ENCODE measurements around the gene TMEM106C. TPM values are rescaled to one million over a fixed set of nuclear protein-coding genes. Genes with fewer than 3 reads are reported as not detected.

TMEM106C gene
- total RNA-seq, 2 experiments from 2014 or later: 148 to 158 TPM

GRCh38 chr12:47946413-47947323 lies 16.7 kb upstream of the TMEM106C start:
- ATAC-seq (no peak), DNase-seq (no peak)
- POLR2A ChIA-PET: no interaction called here
- Mint-ChIP-seq H3K36me3 (ENCODE audit: low read depth) (no peaks in the 10 kb centered on the region), H3K27me3 (peaks cover 12% of the 10 kb centered on the region), H3K4me1 (ENCODE audit: low read depth) (no peaks in the 10 kb centered on the region), H3K4me3 (no peak overlapping the region), H3K27ac (peak overlapping the region; percentile 1), H3K9me3 (no peaks in the 10 kb centered on the region)
- TF ChIP-seq CTCF (IDR thresholded peaks at IDR 0.05): no peak
- CTCF ChIA-PET: interaction anchor here (0.7 to 2.1 kb wide), 11 partner anchors 12 to 671 kb away, joined by 3 to 6 read pairs (median 3); partner anchors contain the start of gene TMEM106C
- intact Hi-C loops (cut with micrococcal nuclease): loop anchor here (10.0 kb wide), 1 partner anchor 82 kb away; no protein-coding TSS in a partner anchor

- intact Hi-C loops (cut with micrococcal nuclease): loop anchor here (10.0 kb wide), 1 partner anchor 83 kb away; no protein-coding TSS in a partner anchor
- peaks cover 10% of the 10 kb centered on the region for H3K27me3 Mint-ChIP-seq
- no peaks in the 10 kb centered on the region for H3K36me3 Mint-ChIP-seq (ENCODE audit: low read depth)
- ATAC-seq (no peak), DNase-seq (no peak)
- ChIA-PET POLR2A (no interaction called here), CTCF (interaction anchor here (0.7 to 2.1 kb wide), 7 partner anchors 11 to 671 kb away, joined by 3 to 6 read pairs (median 3); partner anchors contain the start of gene TMEM106C)
- no peak overlapping the region for H3K4me3 Mint-ChIP-seq
- no peaks in the 10 kb centered on the region for H3K9me3 Mint-ChIP-seq
- H3K4me1 Mint-ChIP-seq (ENCODE audit: low read depth): no peaks in the 10 kb centered on the region
- no peak for TF ChIP-seq CTCF (IDR thresholded peaks at IDR 0.05)
- H3K27ac Mint-ChIP-seq: no peak overlapping the region
Observed at GRCh38 chr12:47947341-47947740, 16.1 kb upstream of the TMEM106C start.

GRCh38 chr12:47949441-47950341 lies 13.7 kb upstream of the TMEM106C start:
- intact Hi-C loops (cut with micrococcal nuclease): loop anchor here (10.0 kb wide), 1 partner anchor 85 kb away; no protein-coding TSS in a partner anchor
- DNase-seq (peak; percentile 65), ATAC-seq (peak; percentile 72)
- POLR2A ChIA-PET: no interaction called here
- Mint-ChIP-seq H3K4me3 (no peak overlapping the region), H3K27ac (no peak overlapping the region), H3K4me1 (ENCODE audit: low read depth) (no peaks in the 10 kb centered on the region), H3K27me3 (peaks cover 5% of the 10 kb centered on the region), H3K36me3 (ENCODE audit: low read depth) (no peaks in the 10 kb centered on the region), H3K9me3 (no peaks in the 10 kb centered on the region)
- CTCF ChIA-PET: interaction anchor here (0.6 to 4.7 kb wide), 40 partner anchors 8 to 223 kb away, joined by 3 to 19 read pairs (median 4); partner anchors contain the start of genes TMEM106C and VDR
- TF ChIP-seq CTCF (IDR thresholded peaks at IDR 0.05): peak; percentile 88

GRCh38 chr12:47950856-47951468 lies 12.4 kb upstream of the TMEM106C start:
- H3K4me1 Mint-ChIP-seq (ENCODE audit: low read depth): no peaks in the 10 kb centered on the region
- CTCF ChIA-PET: interaction anchor here (1.3 to 4.7 kb wide), 7 partner anchors 13 to 112 kb away, joined by 3 to 19 read pairs (median 7); partner anchors contain the start of gene TMEM106C
- ATAC-seq (no peak), DNase-seq (no peak)
- H3K27ac Mint-ChIP-seq: no peak overlapping the region
- intact Hi-C loops (cut with micrococcal nuclease): no loop called here
- no peak for TF ChIP-seq CTCF (IDR thresholded peaks at IDR 0.05)
- H3K9me3 Mint-ChIP-seq: no peaks in the 10 kb centered on the region
- H3K4me3 Mint-ChIP-seq: no peak overlapping the region
- H3K36me3 Mint-ChIP-seq (ENCODE audit: low read depth): no peaks in the 10 kb centered on the region
- H3K27me3 Mint-ChIP-seq: peaks cover 2% of the 10 kb centered on the region
- POLR2A ChIA-PET: interaction anchor here (0.6 to 1.0 kb wide), 4 partner anchors 23 to 149 kb away, joined by 3 read pairs; no protein-coding TSS in a partner anchor
